Activated gamma-delta T cell treated with Interleukin-2 at 50 U/mL for 16 hours (primary cell): Measurements from ENCODE around the gene AIRE.
"Not testable (repeated sequence)": the region's sequence is repeated elsewhere in the genome, so short reads cannot be mapped to it uniquely, and the experiment has no call there.

Source experiments
- DNase-seq: peaks from one replicate; pipeline ENCODE4 v3.0.0-alpha.2; 2020

Gene AIRE

GRCh38 chr21:44338971-44339910 lies 53.6 kb downstream of the AIRE start, which contains the start of gene CFAP410:
Gene CFAP410, minus strand, starts transcription at chr21:44339390. Its CDS starts 196 bp downstream, at chr21:44339194.
- DNase-seq: peak; percentile 92

DNA sequence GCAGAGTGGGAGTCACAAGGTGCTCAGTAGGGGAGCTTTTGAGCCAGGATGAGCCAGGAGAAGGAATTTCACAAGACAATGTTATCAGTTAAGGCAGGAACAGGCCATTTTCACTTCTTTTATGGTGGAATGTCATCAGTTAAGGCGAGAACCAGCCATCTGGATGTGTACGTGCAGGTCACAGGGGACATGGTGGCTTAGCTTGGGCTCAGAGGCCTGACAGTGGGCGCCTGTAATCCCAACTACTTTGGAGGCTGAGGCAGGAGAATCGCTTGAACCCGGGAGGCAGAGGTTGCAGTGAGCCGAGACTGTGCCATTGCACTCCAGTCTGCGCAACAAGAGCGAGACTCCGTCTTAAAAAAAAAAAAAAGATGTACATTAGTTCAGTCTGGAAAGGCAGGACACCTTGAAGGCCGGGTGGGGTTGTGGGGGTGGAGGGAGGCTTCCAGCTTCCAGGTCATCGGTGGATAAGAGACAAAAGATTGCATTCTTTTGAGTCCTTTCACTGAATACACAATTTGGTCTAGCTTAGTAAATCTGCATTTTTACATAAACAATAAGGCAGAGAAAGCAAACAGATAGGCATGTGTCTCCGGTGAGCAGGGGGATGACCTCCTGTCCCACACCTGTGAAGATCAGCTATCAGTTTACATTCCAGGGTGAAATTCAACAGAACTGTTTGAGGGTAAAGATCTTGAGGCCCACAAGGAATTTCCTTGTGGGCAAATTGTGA lies 56.2 kb downstream of the AIRE start:
- not testable (repeated sequence) for DNase-seq

DNA sequence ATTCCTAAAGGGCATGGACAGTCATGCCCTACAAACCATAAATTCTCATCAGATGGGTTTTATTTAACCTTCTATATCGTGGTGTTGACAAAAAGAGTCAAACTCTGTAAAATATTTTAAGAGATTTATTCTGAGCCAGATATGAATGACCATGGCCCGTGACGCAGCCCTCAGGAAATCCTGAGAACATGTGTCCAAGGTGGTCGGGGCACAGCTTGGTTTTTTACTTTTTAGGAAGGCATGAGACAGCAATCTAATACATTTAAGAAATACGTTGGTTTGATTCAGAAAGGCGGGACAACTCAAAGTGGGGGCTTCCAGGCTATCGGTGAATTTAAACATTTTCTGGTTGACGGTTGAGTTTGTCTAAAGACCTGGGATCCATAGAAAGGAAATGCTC lies 57.3 kb downstream of the AIRE start:
- not testable (repeated sequence) for DNase-seq

DNA sequence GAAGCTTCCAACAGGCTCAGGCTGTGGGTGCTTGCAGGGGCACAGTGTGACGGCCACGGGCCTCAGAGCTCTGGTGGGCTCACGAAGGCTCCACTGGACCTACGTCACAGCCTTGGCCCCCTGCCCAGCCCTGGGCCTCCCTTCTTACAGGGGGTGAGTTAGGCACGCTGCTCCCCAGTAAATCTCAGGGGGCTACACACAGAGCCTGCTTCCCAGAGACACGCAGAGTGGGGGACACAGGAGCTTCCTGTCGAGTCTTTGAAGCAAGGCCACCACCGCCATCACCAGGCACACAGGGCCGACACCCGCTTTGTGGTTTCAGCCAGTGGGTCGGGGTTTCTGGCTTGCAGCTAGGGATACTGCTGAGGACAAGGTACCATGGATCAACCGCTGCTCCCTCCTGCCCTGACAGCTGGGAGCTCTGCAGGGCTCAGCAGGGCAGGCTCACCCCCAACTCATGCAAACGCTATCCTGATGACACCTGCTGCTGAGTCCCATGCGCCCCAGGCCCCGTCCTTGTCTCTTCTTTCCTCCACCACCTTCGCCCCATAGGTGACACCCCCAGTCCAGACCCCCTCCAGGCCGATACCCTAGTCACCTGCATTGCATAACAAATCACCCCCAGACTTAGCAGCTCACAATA lies 59.0 kb downstream of the AIRE start:
- DNase-seq: no peak

GRCh38 chr21:44345495-44345894 lies 59.8 kb downstream of the AIRE start:
- DNase-seq: no peak

DNA sequence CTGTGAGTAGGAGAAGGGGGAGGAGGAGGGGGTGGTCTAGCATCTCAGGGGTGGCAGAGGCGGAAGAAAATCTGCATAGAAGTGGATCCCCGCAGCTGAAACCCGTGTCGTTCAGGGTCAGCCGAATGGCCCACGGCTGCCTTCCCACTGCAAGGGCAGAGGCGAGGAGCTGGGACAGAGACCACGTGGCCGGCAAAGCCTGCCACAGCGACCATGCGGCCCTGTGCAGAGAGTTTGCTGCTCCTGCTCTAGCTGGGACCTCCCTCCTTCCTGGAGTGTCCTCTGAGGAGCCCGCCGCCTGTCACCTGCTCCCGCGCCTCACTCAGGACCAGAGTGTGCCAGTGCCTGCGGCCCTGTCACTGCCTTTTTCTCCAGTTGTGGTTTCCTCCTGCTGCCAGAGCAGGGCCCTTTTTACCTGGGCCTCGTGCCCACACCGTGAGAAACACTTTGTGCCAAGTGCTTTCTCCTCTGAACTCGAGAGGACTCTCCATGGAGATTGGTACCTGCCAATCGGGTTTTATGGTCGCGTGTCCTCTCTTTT lies 62.3 kb downstream of the AIRE start:
- DNase-seq: no peak
